Stimulated activated CD4-positive, alpha-beta T cell treated with anti-CD3 and anti-CD28 coated beads, Interleukin-12 subunit alpha, Interleukin-12 subunit beta, amount 100 ng/mL, for 48 hours (primary cell): ENCODE data around the gene PNLIPRP1.

Experiments used
- DNase-seq, 3 donors: peaks; one replicate each; pipeline ENCODE4 v3.0.0-alpha.2; 2020; ENCODE audit warnings: low read depth in 2 of 3, low spot score in 1 of 3

PNLIPRP1 gene

DNA sequence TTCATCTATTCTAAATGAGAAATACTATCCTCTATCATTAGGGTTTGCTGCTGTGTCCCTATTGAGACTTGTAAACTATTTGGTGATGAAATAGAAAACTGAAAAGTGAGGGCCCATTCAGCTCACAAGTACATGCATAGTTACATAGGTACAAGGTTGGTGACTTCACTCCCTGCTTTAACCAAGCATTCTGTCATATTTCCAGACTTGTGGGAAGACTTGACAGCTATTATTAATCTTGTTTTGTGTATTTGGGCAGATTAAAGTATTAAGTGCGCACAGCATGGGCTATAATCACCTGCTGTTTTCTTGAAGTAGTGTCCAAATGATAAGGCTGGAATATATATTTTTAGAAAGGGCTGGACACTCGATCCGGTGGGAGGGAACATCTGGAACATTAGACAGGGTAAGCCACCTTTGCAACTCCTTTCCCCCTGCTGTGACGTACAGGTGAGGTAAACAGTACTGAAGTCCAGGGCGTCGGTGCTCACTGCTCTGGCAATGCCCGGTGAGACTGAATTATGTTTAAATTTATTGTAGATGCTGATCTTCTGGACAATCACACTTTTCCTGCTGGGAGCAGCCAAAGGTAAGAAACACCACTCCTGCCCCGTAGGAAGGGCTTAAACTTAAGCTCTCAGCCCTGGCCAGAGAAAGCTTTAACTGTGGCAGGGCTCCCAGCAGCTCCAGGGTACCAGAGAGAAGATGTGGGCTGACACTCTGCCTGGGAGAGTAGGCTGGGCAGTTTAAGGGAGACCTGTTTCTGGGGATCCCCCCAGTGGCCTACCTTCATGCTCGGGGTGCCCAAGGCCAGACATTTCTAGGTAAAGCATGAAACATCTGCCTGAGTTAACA lies at the start of gene PNLIPRP1:
TSS of gene PNLIPRP1 (plus strand) at position 370 of the 855 bp plus-strand sequence. CDS start at position 541, 171 bp downstream.
- no peak for DNase-seq

DNA sequence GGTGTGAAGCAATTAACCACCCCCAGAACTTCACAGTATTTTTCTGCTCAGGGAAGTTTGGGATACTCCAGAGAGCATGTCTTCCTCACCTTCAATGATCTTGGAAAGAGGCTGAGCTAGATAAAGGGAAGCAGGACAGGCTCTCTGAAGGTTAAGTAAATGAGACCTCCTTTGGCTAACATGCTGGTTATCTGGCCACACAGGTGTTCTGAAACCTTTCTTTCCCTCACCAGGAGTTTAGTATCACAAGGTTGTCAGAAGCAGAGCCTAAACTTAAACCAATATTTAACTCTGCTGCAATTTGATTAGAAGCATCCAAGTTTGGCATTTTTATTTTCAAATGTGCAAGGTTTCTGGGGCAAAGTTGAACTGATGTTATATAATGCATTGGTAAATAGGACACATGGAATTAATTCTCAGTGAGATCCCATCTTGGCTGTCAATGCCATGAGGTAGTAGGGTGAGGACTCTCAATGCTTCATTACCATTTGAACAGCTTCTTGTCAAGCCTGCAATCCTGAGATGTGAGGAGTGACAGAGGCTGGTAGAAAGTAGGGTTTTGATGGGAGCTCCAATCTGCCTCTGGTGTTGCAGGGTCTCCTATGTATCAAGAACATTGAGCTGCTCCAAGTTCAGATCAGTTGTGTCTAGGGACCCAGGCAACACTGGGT lies 48.6 kb upstream of the PNLIPRP1 start:
- DNase-seq: no peak

DNA sequence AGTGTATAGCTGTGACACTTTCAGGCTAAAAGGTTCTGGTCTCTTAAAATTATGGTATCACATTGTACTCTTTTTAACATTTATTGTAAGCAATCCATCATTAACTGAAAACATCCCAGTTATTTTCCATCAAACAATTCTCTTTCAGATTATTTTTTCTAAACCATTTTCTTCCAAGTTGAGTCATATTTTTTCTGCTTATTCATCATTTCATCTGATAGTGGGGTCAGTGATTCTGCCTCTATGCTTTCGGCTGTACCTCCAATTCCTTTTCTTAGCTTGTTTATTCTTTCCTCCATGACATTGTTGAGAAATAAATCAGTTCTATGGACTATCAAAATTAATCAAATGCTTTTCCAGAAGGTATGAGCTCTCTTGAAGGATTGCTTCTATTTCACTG lies 45.6 kb upstream of the PNLIPRP1 start:
- no peak for DNase-seq

DNA sequence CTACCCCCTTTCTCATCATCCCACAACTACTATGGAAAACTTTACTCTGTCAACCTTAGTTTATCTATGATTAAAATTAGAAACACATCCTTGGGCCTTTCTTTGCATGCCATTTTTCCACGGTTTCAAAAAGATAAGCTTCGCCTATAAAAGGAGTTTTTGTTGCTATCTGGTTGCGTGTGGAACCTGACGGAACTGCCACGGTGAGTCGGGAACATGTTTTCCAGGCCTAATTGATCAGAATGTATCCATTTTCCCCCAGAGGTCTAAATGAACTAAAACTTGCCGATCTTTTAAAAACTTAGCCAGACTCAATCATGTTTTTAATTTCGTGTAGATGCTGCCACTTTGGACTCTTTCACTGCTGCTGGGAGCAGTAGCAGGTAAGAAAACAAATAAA lies 45.0 kb upstream of the PNLIPRP1 start, which contains the start of gene PNLIP:
TSS of gene PNLIP (plus strand) at position 176 of the 400 bp plus-strand sequence. CDS start at position 338, 162 bp downstream.
- no peak for DNase-seq

DNA sequence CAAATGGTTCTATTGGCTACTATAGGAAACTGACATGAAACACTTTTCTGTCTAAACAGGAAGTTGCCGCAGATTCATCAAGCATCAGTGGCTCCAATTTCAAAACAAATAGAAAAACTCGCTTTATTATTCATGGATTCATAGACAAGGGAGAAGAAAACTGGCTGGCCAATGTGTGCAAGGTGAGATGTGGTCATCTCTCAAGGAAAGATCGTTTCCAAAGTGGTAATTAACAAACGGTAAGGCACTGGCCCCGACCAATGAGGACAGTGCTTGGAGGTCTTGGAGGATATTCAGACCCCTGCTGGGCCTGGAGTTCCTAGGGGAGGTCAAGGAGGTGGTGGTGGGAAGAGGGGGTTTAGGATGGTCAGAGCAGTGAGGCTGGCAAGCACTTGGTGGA lies 42.5 kb upstream of the PNLIPRP1 start:
- no peak for DNase-seq

DNA sequence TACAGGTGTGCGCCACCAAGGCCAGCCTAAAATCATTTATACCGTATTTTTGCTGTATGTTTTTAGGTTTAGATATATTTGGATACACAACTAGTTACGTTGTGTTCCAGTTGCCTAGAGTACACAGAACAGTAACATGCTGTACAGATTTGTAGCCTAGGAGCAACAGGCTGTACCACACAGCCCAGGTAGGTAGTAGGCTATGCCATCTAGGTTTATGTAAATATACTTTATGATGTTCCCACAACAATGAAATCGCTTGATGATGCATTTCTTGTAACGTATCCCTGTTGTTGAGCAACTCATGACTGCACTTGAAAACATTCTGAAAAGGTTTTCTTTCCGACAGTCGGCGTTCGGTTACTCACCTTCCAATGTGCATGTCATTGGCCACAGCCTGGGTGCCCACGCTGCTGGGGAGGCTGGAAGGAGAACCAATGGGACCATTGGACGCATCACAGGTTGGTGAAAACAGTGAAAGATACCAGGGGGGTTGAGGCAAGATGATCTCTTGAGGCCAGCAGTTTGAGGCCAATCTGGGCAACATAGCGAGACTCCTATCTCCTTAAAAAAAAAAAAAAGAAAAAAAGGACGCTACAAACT lies 37.3 kb upstream of the PNLIPRP1 start:
- DNase-seq: no peak

DNA sequence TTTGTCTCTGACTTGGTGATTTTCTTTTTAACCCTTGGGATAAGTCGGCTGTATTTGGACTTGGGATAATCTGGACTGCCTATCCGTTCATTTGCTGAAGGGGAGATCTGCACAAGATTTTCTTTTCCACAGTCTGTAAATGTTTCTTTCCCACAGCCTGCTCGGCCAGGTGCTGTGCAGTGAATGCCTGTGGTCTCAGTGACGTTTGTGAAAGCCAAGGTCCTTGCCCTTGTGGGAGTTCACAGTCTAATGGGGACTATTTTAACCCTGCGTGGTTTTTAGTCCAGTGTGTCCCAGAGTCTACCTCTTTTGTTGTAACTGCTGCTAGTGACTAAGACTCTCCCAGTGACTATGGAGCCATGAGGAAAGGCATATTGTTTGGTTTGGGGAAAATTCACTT lies 36.1 kb upstream of the PNLIPRP1 start:
- DNase-seq: no peak

DNA sequence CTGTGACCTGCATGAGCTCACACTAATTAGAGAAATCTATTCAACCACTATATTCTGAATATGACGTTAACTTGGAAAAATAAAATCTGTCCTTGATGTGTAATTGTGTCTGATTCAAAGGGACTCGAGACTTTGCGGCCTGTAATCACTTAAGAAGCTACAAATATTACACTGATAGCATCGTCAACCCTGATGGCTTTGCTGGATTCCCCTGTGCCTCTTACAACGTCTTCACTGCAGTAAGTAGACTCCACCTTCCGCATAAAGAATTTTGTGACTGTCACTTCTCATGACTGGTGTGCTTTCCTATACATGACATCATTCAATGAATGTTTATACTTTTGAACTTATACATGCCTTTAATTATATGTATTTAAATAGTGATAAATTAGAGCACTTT lies 34.9 kb upstream of the PNLIPRP1 start:
- DNase-seq: no peak

DNA sequence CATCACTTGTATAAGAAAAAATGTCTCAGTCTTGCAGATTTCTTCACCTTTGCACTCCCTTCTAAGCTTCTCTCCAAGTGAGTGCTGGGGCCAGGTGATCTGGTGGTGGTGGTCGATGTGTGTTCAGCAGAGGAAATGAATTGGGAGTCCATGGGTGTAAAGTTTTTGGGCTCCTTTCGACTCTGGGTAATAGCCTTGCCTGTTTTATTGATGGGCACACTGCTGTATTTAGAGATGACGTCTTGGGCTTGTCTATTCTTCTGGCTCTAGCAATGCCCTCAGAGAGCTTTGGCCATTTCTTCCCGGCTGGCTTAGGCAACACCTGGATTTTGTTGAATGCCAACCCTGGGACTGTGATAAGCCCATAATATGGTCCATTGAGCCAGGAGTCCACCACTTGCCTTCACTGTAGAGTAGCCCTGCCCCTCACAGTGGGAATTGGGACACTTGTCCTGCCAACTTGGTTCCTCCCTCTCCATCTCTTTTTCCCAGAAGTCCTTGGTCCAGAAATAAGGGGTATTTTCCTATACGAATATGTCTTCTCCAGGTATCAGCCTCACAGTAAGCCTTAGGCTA lies 33.4 kb upstream of the PNLIPRP1 start:
- DNase-seq: no peak

DNA sequence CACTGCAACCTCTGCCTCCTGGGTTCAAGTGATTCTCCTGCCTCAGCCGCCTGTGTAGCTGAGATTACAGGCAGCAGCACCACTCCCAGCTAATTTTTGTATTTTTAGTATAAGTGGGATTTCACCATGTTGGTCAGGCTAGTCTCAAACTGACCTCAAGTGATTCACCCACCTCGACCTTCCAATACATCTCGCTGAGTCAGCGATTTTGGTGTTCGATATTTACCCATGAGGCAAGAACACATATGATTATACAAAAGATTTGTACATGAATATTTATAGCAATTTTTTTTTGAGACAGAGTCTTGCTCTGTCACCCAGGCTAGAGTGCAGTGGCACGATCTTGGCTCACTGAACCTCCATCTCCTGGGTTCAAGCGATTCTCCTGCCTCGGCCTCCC lies 25.2 kb upstream of the PNLIPRP1 start:
- DNase-seq: no peak

DNA sequence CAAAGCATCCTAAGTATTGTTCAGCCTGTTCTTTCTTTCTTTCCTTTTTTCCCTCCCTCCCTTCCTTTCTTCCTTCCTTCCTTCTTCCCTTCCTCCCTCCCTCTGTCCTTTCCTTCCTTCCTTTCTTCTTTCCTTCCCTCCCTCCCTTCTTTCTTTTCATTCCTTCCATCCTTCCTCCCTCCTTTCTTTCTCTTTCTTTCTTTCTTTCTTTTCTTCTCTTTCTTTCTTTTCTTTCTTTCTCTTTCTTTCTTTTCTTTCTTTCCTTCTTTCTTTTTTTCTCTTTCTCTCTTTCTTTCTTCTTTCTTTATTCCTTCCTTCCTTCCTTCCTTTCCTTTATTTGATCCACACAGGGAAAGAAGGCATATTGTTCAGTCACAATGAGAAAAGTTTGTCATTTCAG lies 23.8 kb upstream of the PNLIPRP1 start:
- DNase-seq: no peak

DNA sequence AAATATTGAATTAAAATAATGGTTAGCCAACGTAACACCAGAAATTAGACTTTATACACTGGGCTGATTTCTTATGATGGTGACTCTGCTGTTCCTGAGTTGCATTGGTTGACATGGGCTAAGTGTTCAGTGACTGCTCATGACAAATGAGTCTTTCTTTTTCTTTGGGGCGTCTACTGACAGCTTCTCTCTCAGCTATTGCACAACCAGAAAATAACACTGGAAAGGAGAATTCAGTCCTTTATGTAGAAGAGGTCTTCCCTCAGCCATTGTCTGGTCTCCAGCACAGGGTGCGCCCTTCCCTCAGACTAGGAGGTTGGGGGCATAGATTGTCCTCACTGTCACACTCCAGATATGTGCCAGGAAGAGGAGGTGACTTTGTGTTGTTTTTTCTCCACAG lies 23.4 kb upstream of the PNLIPRP1 start:
- DNase-seq: no peak

DNA sequence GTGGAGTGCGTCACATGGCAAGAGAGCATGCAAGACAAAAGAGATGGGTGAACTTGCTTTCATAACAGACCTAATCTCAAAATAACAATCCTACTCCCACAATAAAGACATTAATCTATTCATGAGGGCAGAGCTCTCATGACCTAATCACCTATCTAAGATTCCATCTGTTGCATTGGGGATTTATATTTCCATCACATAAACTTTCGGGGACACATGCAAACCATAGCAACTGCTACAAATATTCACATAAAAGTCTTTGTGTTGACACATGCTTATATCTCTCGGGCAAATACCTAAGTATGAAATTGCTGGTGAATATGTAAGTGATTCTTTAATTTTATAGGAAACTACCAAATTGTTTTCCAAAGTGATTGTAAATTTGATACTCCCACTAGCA lies 16.0 kb upstream of the PNLIPRP1 start:
- no peak for DNase-seq

DNA sequence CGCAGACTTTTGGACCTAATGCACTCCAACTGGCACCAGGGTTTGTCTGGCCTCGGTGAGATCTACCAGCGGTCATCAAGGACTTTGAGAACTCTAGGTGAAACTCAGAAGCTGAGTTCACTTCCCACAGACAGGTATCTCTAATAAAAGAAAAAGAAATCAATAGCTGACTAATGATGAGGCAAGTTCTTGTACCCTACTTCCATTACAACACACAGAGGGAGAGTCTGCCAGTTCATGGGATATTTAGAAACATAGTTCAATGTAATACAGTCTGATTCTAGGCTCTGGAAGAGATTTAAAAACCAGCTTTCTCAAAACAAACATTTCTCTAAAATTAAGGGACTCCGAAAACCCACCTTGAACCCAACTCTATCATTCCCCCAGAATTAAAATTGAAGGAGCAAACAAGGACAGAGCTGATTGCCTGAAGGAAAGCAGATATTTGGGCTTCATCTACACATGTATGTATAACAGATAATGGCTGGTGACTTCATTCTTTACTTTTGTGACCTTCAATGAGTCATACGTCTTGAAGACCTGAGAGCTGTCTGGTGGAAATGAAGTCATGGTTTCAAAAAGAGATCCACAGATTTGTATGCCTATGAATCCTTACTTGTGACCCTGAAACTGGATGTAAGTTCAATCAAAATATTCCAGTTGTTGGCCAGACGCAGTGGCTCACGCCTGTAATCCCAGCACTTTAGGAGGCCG lies 2.7 kb upstream of the PNLIPRP1 start:
- no peak for DNase-seq

DNA sequence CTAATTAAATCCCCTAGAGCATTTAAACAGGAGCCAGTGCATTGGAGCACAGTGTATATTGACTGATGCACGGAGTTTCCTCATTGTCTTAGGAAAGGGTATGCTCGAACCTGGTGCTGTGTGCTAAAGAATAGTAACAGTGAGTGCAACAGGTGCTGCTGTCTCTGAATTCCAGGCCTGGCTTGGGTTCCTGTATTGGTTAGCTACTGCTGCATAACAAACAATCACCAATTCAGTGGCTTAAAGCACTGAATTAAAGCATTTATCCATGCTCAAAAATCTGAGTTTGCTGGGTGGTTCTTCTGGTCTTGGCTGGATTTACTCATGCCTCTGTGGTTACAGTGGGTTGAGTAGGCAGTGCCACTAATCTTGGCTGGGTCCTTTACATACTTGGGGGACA lies 1.8 kb upstream of the PNLIPRP1 start:
- no peak for DNase-seq

DNA sequence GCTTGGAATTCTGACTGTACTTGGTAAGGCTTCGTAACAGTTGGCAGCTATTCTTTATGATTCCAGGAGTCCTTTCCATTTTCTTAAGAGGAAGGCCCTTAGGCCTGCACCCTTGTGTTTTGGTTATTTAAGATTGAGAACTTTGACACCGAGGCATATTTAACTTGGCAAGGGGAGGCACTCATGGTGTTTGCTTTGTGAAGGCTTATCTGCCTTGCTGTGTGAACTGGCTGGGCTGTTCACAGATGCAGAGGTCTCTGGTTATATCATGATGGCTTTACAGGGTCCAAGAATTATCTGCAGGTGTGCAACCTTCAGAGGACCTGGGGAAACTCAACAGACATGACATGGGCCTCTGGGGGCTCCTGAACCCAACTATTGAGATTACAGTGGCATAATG lies 833 bp upstream of the PNLIPRP1 start:
- no peak for DNase-seq

DNA sequence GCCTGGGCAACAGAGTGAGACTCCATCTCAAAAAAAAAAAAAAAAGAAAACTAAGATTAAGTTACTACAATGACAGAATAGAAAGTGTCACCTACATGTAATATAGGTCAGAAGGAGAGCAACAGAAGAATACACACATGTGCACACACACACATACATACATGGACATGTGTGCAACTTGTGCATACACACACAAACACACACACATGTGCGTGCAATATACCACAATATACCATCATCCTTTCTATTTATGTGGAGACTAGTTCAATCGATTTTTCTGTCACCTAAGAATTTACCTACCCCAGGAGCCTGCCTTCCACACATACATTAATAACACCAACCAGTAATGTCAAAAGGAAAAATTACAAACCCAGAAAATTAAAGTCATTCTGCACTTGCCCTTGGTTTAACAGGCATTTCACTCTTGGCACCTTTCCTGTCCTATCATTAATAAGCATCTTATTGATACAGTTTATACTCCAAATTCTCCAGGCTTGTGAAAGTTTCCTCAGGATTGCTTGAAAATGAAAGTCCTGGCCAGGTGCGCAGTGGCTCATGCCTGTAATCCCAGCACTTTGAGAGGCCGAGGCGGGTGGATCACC lies 2.5 kb downstream of the PNLIPRP1 start:
- DNase-seq: no peak

DNA sequence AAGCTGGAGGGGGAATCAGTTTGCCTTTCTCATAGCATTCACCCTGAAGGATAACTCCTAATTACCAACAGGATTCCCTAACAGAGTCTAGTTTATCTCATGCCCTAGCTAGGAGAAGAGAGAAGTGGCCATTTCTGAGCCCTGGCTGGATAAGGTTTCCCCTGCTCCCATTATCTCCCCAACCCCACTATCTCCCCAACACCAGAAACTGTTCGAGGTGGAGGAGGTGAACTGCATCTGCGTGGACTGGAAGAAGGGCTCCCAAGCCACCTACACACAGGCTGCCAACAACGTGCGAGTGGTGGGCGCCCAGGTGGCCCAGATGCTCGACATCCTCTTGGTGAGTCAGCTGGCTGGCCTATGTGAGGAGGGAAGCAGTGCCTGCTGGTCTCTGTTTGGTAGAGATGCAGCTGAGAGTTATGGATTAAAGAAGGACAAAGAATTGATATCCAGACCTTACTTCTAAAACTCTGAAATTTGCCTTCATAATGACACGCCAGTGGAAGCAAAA lies 3.8 kb downstream of the PNLIPRP1 start:
- no peak for DNase-seq

DNA sequence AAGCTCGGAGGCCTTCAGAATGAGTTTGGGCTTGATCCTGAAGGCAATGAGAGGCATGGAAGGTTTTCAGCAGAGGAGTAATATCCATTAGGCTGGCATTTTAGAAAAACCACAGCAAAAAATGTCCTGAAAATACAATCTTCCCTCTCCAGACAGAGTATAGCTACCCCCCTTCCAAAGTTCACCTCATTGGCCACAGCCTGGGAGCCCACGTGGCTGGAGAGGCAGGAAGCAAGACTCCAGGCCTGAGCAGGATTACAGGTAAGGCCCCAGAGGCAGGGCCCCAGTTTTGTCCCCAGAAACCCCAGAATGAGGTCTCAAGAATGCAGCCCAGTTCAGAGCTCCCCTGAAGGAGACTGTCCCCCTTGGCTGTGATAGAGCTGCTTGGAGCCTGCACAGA lies 5.3 kb downstream of the PNLIPRP1 start:
- no peak for DNase-seq

DNA sequence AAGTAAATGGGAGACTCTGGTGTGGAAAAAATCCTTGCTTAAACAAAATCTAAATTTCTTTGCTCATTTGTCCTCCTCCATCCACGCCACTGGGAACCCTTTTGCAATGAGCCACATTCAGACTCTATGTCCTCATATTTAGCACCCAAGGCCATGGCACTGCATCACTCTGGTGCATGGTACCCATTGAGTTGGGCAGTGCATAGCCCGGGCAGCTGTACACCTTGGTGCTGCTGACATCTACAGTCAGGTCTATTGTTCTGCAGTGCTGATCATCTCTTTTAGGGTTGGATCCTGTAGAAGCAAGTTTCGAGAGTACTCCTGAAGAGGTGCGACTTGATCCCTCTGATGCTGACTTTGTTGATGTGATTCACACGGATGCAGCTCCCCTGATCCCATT lies 6.8 kb downstream of the PNLIPRP1 start:
- DNase-seq: no peak

DNA sequence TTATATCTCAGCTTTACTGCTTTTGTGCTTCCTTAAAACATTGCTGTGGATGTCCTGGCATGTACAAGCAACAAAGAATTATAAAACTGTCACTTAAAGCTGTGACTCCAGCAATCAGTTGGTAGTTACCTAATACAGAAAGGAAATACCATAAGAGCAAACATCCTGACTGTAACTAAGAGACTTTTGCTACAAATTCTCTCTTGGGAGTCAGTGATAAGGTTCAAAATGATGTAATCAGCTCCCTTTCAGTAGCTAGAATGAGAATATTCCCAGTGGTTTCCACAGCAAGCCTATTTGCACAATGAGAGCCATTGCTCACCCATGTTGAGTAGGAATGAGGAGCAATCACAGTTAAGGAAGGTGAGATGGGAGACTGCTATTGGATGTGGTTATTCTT lies 7.6 kb downstream of the PNLIPRP1 start:
- no peak for DNase-seq
